ENCODE data around the gene MITF.

The MITF gene

DNA sequence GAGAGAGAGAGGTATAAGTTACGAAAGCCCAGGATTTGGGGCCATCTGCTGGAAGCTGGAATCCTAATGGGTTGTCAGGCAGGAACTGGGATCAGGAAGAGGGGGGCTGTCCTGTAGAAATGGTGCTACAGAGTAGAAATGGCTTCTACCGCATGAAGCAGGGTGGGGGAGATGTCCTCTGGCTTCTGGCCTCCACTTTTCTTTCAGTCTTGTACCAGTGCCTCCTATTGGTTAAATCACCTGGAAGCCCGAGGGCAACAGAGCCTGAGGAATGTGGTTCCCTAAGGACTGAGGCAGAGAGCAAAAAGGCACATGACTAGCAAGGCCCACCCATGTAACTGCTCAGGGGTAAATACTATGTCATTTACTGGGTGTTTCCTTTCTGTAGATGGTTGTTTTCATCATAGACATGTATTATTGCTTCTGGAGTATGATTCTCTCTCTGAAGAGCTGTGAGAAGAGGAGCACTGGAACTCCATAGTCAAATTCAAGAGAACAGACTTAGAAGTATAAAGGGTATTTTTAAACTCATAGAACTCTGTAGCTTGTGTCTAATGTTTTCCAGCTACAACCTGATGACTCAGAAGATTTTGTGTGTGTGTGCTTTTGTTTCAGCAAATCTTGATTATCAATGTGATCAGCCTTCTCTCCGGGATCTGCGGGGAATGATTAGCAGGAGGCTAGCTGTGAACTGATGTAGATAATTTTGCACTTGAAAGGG lies 20.2 kb upstream of the MITF start:
- H3K4me1 Mint-ChIP-seq, result no peaks in the 10 kb centered on the region
- H3K9me3 Mint-ChIP-seq, result peaks cover 8% of the 10 kb centered on the region
- H3K27me3 Mint-ChIP-seq, result peaks cover 2% of the 10 kb centered on the region
- no peak overlapping the region for H3K27ac Mint-ChIP-seq
- H3K36me3 Mint-ChIP-seq, result no peaks in the 10 kb centered on the region
- no peak overlapping the region for H3K4me3 Mint-ChIP-seq

DNA sequence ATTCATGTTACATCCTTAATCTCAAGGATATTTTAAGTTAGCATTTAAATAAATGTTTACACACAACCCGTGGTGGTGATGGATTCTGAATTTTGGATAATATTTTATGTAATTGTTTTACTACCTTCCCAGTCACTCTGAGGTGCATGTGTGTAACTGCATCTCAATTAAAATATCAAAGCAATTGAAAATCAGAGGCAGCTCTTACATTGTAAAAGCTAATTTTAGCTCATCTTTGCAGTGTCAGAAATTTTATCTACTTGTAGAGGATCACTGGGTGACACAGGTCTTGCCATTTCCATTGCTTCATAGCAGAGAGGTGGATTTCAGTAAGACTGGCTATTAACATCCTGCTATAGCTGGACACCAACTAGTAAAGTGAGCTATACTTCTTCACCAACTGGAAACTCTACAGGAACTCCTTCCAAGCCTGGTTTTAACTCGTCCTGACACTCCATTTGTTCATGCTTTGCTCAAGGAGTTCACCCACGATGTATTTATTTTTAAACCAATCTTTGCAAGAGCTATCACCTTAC lies 19.6 kb upstream of the MITF start:
- H3K27me3 Mint-ChIP-seq, result peaks cover 2% of the 10 kb centered on the region
- peaks cover 8% of the 10 kb centered on the region for H3K9me3 Mint-ChIP-seq
- H3K4me3 Mint-ChIP-seq, result no peak overlapping the region
- no peaks in the 10 kb centered on the region for H3K36me3 Mint-ChIP-seq
- no peak overlapping the region for H3K27ac Mint-ChIP-seq
- H3K4me1 Mint-ChIP-seq, result no peaks in the 10 kb centered on the region

DNA sequence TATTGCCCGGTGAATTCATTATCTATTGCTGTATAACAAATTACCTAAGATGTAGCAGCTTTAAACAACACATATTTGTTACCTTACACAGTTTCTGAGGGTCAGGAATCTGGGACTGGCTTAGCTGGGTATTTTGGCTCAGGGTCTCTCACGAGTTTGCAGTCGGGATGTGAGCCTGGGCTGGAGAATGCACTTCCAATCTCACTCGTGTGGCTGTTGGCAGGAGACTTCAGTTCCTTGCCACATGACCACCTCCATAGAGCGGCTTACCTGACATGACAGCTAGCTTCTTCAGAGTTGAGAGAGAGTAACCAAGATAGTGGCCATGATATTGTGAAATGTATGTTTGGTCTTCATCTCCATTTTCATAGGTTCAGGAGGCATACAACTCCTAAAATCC lies 18.4 kb upstream of the MITF start:
- Mint-ChIP-seq H3K27me3 (peaks cover 2% of the 10 kb centered on the region), H3K36me3 (no peaks in the 10 kb centered on the region), H3K4me1 (no peaks in the 10 kb centered on the region), H3K9me3 (peaks cover 8% of the 10 kb centered on the region), H3K4me3 (no peak overlapping the region), H3K27ac (no peak overlapping the region)

DNA sequence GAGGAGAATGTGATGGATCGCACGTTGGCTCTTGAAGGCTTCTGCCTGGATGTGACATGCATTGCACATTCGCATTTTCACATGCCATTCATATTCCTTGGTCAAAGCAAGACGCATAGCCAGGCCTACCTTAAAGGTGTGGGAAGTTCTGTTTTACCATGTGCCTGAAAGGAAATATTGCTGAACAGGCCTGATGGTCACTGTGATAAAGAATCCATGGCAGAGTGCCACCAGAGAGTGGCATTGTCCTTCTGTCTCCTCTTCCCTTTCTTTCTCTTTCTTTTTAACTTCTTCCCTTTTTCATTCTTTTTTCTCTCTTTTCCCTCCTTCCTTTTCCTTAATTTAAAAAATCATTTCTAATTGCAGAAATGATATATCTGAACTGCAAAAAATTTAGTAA lies 15.9 kb upstream of the MITF start:
- Mint-ChIP-seq H3K4me3 (no peak overlapping the region), H3K4me1 (no peaks in the 10 kb centered on the region), H3K27ac (no peak overlapping the region), H3K9me3 (peaks cover 4% of the 10 kb centered on the region), H3K27me3 (peaks cover 2% of the 10 kb centered on the region), H3K36me3 (no peaks in the 10 kb centered on the region)

DNA sequence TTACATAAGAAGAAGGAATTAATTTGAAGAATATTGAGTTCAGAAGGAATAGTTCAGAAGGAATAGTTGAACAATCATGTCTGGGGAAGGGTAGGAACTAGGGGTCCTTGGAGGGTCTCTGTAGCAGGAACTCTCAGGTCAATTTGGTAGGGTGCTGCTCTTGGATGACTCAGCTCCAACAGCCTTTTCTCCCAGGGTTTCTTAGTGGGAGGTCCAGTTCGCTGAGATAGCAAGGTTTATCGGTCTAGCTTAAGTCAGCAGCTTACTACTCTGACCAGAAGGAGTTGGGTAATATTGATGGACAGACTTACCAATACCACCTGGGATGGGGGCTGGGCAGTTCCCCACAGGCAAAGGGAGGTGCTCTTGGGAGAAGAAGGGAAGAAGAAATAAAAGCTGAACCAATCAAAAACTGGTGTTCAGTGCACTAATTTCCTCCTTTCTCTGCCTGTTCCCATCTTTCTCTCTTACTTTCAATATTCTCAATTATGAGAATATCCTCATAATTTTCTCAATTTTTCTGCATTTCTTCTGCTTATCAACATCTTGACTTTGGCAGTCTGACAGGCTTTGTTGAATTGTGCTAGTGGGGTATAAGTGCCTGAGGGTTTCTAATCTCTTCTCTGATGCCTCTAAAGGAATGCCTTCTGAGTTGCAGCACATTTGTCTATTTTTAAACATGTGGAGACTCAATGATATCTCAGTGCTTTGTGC lies 14.4 kb upstream of the MITF start:
- Mint-ChIP-seq H3K36me3 (no peaks in the 10 kb centered on the region), H3K4me1 (no peaks in the 10 kb centered on the region), H3K9me3 (no peaks in the 10 kb centered on the region), H3K4me3 (no peak overlapping the region), H3K27ac (no peak overlapping the region), H3K27me3 (peaks cover 2% of the 10 kb centered on the region)

DNA sequence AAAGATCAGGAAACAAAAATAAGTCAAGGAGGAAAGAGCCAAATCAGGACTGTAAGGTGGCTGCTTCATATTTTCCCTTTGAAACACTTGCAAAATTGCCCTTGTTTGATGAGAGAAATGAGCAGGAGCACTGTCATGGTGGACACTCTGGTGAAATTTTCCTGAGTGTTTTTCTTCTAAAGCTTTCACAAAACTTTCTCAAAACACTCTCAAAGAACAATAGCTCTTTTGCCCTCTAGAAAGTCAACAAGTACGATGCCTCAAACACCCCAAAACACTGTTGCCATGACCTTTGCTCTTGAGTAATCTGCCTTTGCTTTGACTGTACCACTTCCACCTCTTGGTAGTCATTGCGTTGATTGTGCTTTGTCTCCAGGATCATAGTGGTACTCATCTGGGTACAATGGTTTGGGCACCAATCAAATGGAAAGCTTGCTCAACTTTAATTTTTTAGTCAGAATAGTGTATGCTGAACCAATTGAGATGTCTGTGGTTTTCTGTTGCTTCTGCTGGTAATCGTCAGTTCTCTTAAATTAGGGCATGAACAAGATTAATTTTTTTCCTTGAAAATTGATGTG lies 13.2 kb upstream of the MITF start:
- Mint-ChIP-seq H3K27me3 (no peaks in the 10 kb centered on the region), H3K4me1 (no peaks in the 10 kb centered on the region), H3K36me3 (no peaks in the 10 kb centered on the region), H3K4me3 (no peak overlapping the region), H3K27ac (no peak overlapping the region), H3K9me3 (no peaks in the 10 kb centered on the region)

GRCh38 chr3:69729147-69729919 lies 9.9 kb upstream of the MITF start:
- no peaks in the 10 kb centered on the region for H3K36me3 Mint-ChIP-seq
- H3K9me3 Mint-ChIP-seq, result no peaks in the 10 kb centered on the region
- no peak overlapping the region for H3K4me3 Mint-ChIP-seq
- H3K4me1 Mint-ChIP-seq, result no peaks in the 10 kb centered on the region
- no peak overlapping the region for H3K27ac Mint-ChIP-seq
- no peaks in the 10 kb centered on the region for H3K27me3 Mint-ChIP-seq

DNA sequence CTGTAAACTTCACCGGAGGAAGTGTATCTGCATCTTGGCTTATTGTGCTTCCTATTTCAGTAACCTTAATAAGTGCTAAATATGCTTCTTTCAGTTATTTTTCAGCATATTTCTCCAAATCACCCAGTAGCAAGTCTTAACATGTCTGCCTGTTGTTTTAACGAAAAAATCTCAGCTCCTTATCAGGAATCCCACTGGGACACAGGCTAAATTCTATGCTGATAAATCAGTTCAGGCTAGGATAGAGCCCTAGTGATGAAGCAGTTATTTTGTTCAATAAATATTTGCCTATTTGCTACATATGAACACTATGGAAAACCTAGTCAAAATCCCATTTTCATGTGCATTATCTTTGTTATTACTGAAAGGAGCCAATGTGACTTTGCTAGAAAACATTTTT lies 8.2 kb upstream of the MITF start:
- no peaks in the 10 kb centered on the region for H3K9me3 Mint-ChIP-seq
- H3K4me3 Mint-ChIP-seq, result no peak overlapping the region
- H3K27me3 Mint-ChIP-seq, result peaks cover 2% of the 10 kb centered on the region
- no peaks in the 10 kb centered on the region for H3K4me1 Mint-ChIP-seq
- no peaks in the 10 kb centered on the region for H3K36me3 Mint-ChIP-seq
- no peak overlapping the region for H3K27ac Mint-ChIP-seq

- Mint-ChIP-seq H3K36me3 (no peaks in the 10 kb centered on the region), H3K4me3 (no peak overlapping the region), H3K9me3 (no peaks in the 10 kb centered on the region), H3K27me3 (peaks cover 28% of the 10 kb centered on the region), H3K4me1 (peaks cover 9% of the 10 kb centered on the region), H3K27ac (no peak overlapping the region)
Measured at GRCh38 chr3:69735893-69736292, 3.4 kb upstream of the MITF start.

GRCh38 chr3:69737392-69737791 lies 1.9 kb upstream of the MITF start:
- H3K9me3 Mint-ChIP-seq, result no peaks in the 10 kb centered on the region
- H3K27me3 Mint-ChIP-seq, result peaks cover 37% of the 10 kb centered on the region
- no peaks in the 10 kb centered on the region for H3K36me3 Mint-ChIP-seq
- no peak overlapping the region for H3K27ac Mint-ChIP-seq
- peaks cover 9% of the 10 kb centered on the region for H3K4me1 Mint-ChIP-seq
- H3K4me3 Mint-ChIP-seq, result no peak overlapping the region

DNA sequence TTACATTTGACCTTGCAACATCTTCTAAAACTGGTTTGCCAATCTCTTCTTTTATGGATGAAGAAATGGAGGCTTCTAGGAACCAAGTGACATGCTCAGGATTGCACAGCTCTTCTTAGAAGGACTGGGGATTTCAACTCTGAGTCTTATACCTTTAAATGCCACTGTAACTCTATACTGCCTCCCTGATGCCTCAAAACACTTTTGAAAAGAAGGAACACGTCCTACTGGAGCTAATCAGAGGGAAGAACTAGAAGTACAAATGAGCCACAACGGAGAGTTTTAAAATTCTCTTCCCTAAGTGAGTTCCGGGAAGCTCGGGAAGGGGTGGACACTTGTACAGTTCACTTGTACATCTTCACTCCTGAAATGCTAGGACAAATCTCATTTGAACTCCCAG lies 949 bp upstream of the MITF start:
- Mint-ChIP-seq H3K36me3 (no peaks in the 10 kb centered on the region), H3K27me3 (peaks cover 40% of the 10 kb centered on the region), H3K27ac (no peak overlapping the region), H3K4me3 (no peak overlapping the region), H3K9me3 (no peaks in the 10 kb centered on the region), H3K4me1 (peaks cover 9% of the 10 kb centered on the region)

GRCh38 chr3:69738859-69739203 lies 433 bp upstream of the MITF start:
- H3K27me3 Mint-ChIP-seq, result peaks cover 42% of the 10 kb centered on the region
- no peaks in the 10 kb centered on the region for H3K9me3 Mint-ChIP-seq
- H3K4me1 Mint-ChIP-seq, result peaks cover 9% of the 10 kb centered on the region
- H3K27ac Mint-ChIP-seq, result no peak overlapping the region
- no peak overlapping the region for H3K4me3 Mint-ChIP-seq
- H3K36me3 Mint-ChIP-seq, result no peaks in the 10 kb centered on the region

GRCh38 chr3:69740103-69741021 lies 1.1 kb downstream of the MITF start:
- Mint-ChIP-seq H3K4me3 (no peak overlapping the region), H3K27ac (no peak overlapping the region), H3K9me3 (no peaks in the 10 kb centered on the region), H3K4me1 (peaks cover 9% of the 10 kb centered on the region), H3K36me3 (no peaks in the 10 kb centered on the region), H3K27me3 (peaks cover 43% of the 10 kb centered on the region)

- Mint-ChIP-seq H3K4me3 (no peak overlapping the region), H3K27ac (no peak overlapping the region), H3K36me3 (no peaks in the 10 kb centered on the region), H3K4me1 (peaks cover 9% of the 10 kb centered on the region), H3K27me3 (peaks cover 41% of the 10 kb centered on the region), H3K9me3 (no peaks in the 10 kb centered on the region)
Measured at GRCh38 chr3:69741032-69741767, 1.9 kb downstream of the MITF start.

All from activated naive CD4-positive, alpha-beta T cell treated with anti-CD3 and anti-CD28 coated beads, Interleukin-2, amount 50 U/mL, for 24 hours (primary cell).